Adrenal gland (tissue), 5 donors: ENCODE data around the gene CLDN18.

Source experiments
- POLR2A ChIP-seq, 2 donors: fragments of 450-650 bp; IDR thresholded peaks; one replicate each; pipeline ENCODE4 v1.6.1; 2017; ENCODE audit warnings: antibody characterized with exemption in 2 of 2, mild to moderate bottlenecking in 2 of 2, moderate library complexity in 1 of 2
- TF ChIP-seq, protein P1 (sequence below), 6 experiments: fragments of 450-650 bp in 4 of 6; fragments of 200-600 bp in 2 of 6; sonication (generic) in 1 of 6; IDR thresholded peaks; 1 replicate in 5 of 6; 2 replicates in 1 of 6; pipeline versions ENCODE4 v1.5.1 to v1.8.0; 2016 to 2021; ENCODE audit warnings: antibody characterized with exemption in 6 of 6, mild to moderate bottlenecking in 2 of 6, moderate library complexity in 1 of 6
- donor health status: DM: no; HTN: no; CAD: no.

DNA sequence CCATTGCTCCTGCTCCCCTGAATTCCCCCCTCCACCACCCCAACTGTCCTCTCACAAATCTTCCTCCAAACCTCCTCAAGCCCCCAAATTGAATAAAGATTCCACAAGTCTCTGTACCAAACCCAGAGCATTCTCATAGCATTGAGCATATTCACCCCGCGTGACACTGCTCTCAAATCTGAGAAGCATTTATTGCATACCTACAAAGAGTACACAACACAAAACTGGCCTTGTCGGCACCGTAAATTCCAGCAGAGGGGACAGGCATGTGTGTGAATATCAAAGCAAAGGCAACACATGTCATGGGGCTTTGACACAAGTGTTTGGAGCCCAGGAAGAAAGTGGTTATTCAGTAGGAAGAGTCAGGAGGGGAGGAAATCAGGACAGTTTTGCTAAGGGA, 2.6 kb downstream of the CLDN18 start:
- TF ChIP-seq, protein P1, sequence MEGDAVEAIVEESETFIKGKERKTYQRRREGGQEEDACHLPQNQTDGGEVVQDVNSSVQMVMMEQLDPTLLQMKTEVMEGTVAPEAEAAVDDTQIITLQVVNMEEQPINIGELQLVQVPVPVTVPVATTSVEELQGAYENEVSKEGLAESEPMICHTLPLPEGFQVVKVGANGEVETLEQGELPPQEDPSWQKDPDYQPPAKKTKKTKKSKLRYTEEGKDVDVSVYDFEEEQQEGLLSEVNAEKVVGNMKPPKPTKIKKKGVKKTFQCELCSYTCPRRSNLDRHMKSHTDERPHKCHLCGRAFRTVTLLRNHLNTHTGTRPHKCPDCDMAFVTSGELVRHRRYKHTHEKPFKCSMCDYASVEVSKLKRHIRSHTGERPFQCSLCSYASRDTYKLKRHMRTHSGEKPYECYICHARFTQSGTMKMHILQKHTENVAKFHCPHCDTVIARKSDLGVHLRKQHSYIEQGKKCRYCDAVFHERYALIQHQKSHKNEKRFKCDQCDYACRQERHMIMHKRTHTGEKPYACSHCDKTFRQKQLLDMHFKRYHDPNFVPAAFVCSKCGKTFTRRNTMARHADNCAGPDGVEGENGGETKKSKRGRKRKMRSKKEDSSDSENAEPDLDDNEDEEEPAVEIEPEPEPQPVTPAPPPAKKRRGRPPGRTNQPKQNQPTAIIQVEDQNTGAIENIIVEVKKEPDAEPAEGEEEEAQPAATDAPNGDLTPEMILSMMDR (IDR thresholded peaks at IDR 0.05): no peak
- no peak for TF ChIP-seq POLR2A (IDR thresholded peaks at IDR 0.05)
